Prostate gland (tissue), 2 donors: ENCODE measurements around the gene ASB14. TPM values are rescaled to one million over a fixed set of nuclear protein-coding genes. Genes with fewer than 3 reads are reported as not detected.

Experiments
- DNase-seq: peaks from one replicate; pipeline ENCODE4 v3.0.0-alpha.2; 2019; ENCODE audit warnings: low spot score
- H3K27ac ChIP-seq, 2 donors: fragments of 200-600 bp; sonication (generic); 2 replicates each; pipeline ENCODE4 v1.5.1; 2017 to 2019
- H3K27me3 ChIP-seq: fragments of 200-600 bp; sonication (generic); replicated peaks from 2 replicates; pipeline ENCODE4 v1.5.1; 2019; ENCODE audit not compliant: insufficient read depth
- H3K36me3 ChIP-seq, 2 donors: fragments of 200-600 bp; sonication (generic); 1 replicate in 1 of 2; 2 replicates in 1 of 2; pipeline versions ENCODE4 v1.5.1 to v1.8.1; 2017 to 2019
- H3K4me1 ChIP-seq: fragments of 200-600 bp; sonication (generic); replicated peaks from 2 replicates; pipeline ENCODE4 v1.5.1; 2019
- H3K4me3 ChIP-seq, 2 donors: fragments of 200-600 bp; sonication (generic); 2 replicates each; pipeline ENCODE4 v1.5.1; 2017 to 2019
- H3K9me3 ChIP-seq: fragments of 200-600 bp; sonication (generic); 2 replicates; pipeline ENCODE4 v1.5.1; 2017
- POLR2A ChIP-seq: fragments of 450-650 bp; IDR thresholded peaks from one replicate; pipeline ENCODE4 v1.6.1; 2016; ENCODE audit warnings: antibody characterized with exemption, mild to moderate bottlenecking
- POLR2AphosphoS5 ChIP-seq: sonication (generic); formaldehyde crosslinking; IDR thresholded peaks from one replicate; pipeline ENCODE4 v1.6.1; 2017; ENCODE audit warnings: antibody characterized with exemption
- WGBS: methylation state at CpG from one replicate; pipeline ENCODE4 v1.1.5; 2018; 5-methylcytosine and 5-hydroxymethylcytosine counted together
- intact Hi-C: fragments of 100-400 bp; cut with DNase I; formaldehyde crosslinking; loops from one replicate; pipeline ENCODE4 v1.14.2; 2022
- total RNA-seq, 2 donors: library from RNA; depleted of rRNA; stranded (reverse); fragments of >200 nt; gene quantifications; one replicate each; pipeline ENCODE4 v1.1.0, GENCODE V29; 2016
- TF ChIP-seq, protein P1 (sequence below), 4 experiments: fragments of 200-600 bp in 2 of 4; fragments of 450-650 bp in 2 of 4; sonication (generic) in 2 of 4; IDR thresholded peaks; 1 replicate in 3 of 4; 2 replicates in 1 of 4; pipeline ENCODE4 v1.5.1; 2016 to 2019; ENCODE audit warnings: antibody characterized with exemption in 4 of 4, mild to moderate bottlenecking in 2 of 4, moderate library complexity in 2 of 4

The ASB14 gene
- total RNA-seq, 2 donors from 2014 or later, result not detected

GRCh38 chr3:57278237-57278636, 14.2 kb downstream of the ASB14 start:
- TF ChIP-seq POLR2A (no peak), POLR2AphosphoS5 (no peak)
- TF ChIP-seq, protein P1, sequence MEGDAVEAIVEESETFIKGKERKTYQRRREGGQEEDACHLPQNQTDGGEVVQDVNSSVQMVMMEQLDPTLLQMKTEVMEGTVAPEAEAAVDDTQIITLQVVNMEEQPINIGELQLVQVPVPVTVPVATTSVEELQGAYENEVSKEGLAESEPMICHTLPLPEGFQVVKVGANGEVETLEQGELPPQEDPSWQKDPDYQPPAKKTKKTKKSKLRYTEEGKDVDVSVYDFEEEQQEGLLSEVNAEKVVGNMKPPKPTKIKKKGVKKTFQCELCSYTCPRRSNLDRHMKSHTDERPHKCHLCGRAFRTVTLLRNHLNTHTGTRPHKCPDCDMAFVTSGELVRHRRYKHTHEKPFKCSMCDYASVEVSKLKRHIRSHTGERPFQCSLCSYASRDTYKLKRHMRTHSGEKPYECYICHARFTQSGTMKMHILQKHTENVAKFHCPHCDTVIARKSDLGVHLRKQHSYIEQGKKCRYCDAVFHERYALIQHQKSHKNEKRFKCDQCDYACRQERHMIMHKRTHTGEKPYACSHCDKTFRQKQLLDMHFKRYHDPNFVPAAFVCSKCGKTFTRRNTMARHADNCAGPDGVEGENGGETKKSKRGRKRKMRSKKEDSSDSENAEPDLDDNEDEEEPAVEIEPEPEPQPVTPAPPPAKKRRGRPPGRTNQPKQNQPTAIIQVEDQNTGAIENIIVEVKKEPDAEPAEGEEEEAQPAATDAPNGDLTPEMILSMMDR (IDR thresholded peaks at IDR 0.05), result no peak
- intact Hi-C loops, result no loop called here
- no peak for DNase-seq
- Histone ChIP-seq H3K9me3 (no peaks in the 10 kb centered on the region), H3K4me3 (no peak overlapping the region), H3K27ac (no peak overlapping the region), H3K36me3 (peaks cover 0 to 2% of the 10 kb centered on the region in 2 donors), H3K4me1 (no peaks in the 10 kb centered on the region), H3K27me3 (no peaks in the 10 kb centered on the region)
- 100% methylated on average over 1 of the region's 1 CpG for WGBS

DNA sequence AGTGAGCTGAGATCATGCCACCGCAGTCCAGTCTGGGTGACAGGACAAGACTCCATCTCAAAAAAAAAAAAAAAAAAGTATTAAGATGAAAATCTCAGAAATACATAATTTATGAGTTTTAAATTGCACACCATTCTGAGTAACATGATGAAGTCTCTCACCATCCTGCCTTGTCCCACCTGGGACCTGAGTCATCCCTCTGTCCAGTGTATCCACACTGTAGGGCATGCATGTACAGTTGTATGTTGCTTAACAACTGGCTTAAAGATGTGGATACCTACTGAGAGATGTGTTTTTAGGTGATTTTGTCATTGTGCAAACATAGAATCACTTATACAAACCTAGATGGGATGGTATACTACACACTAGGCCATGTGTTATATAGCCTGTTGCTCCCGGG, 17.1 kb downstream of the ASB14 start:
- Histone ChIP-seq H3K4me1 (no peaks in the 10 kb centered on the region), H3K9me3 (no peaks in the 10 kb centered on the region), H3K4me3 (no peak overlapping the region), H3K27me3 (no peaks in the 10 kb centered on the region), H3K27ac (no peak overlapping the region), H3K36me3 (peaks cover 0 to 2% of the 10 kb centered on the region in 2 donors)
- 98% methylated on average over 2 of the region's 2 CpGs for WGBS
- no peak for DNase-seq
- TF ChIP-seq, protein P1 (IDR thresholded peaks at IDR 0.05), result no peak
- TF ChIP-seq POLR2AphosphoS5 (no peak), POLR2A (no peak)
- intact Hi-C loops, result no loop called here

DNA sequence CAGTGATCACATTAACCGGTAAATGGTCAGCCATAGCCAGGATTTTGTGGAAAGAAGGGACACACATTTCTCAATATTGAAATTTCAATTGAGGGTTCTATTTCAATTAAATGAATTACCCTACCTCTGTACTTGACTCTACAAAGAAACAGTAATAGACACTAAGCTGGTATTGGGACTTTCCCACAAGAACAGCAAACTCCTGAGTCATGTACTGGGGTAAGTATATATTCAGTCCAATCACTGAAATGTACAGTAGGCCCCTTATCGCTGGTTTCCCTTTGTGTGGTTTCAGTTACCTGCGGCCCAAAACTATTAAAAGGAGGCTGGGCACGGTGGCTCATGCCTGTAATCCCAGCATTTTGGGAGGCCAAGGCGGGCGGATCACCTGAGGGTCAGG, 17.6 kb downstream of the ASB14 start:
- H3K4me3 ChIP-seq, result no peak overlapping the region
- 89% methylated on average over 6 of the region's 6 CpGs for WGBS

DNA sequence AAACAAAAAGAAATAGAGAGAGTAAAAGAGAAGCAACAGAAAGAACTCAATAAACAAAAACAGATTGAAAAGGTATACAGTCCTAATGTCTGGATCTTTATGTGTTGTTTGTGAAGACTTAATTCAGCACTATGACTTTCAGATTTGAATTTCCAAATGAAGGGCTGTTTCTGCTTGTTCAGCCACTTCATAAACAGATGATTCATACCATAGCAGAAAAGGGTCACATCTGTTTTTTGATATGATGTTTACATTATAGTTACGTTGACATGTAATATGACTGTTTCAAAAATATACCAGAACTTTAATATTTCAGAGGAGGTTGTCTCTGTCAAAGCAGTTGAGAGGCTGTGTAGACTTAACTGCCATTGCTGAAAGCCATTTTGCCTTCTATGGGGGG, 24.1 kb downstream of the ASB14 start:
- Histone ChIP-seq H3K27ac (no peak overlapping the region), H3K27me3 (no peaks in the 10 kb centered on the region), H3K4me3 (no peak overlapping the region), H3K4me1 (no peaks in the 10 kb centered on the region), H3K9me3 (no peaks in the 10 kb centered on the region), H3K36me3 (peaks cover 2 to 13% of the 10 kb centered on the region in 2 donors)
- 88% methylated on average over 1 of the region's 1 CpG for WGBS
- intact Hi-C loops, result no loop called here
- TF ChIP-seq POLR2AphosphoS5, result no peak
- TF ChIP-seq, protein P1 (IDR thresholded peaks at IDR 0.05), result no peak
- TF ChIP-seq POLR2A, result no peak
- DNase-seq, result no peak

More for the DNA sequence above, 17.6 kb downstream of the ASB14 start:
- no peak overlapping the region for H3K27ac ChIP-seq
- no peak for TF ChIP-seq POLR2A
- TF ChIP-seq, protein P1 (IDR thresholded peaks at IDR 0.05), result no peak
- peaks cover 2 to 4% of the 10 kb centered on the region in 2 donors for H3K36me3 ChIP-seq
- no peaks in the 10 kb centered on the region for H3K27me3 ChIP-seq
- H3K4me1 ChIP-seq, result no peaks in the 10 kb centered on the region
- H3K9me3 ChIP-seq, result no peaks in the 10 kb centered on the region
- intact Hi-C loops, result no loop called here
- no peak for DNase-seq

DNA sequence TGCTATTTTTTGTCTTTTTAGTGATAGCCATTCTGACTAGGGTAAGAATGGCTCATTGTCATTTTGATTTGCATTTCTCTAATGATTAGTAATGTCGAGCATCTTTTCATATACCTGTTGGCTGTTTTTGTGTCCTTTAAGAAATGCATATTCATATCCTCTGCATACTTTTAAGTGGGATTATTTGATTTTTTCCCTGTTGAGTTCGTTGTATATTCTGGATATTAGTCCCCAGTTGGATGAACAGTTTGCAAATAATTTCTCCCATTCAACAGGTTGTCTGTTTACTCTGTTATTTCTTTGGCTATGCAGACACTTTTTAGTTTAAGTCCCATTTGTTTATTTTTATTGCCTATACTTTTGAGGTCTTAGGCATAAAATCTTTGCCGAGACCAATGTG, 30.6 kb downstream of the ASB14 start:
- 95% methylated on average over 3 of the region's 3 CpGs for WGBS

More for the DNA sequence above, 30.6 kb downstream of the ASB14 start:
- H3K9me3 ChIP-seq, result no peaks in the 10 kb centered on the region
- no peaks in the 10 kb centered on the region for H3K27me3 ChIP-seq
- no peak for DNase-seq
- no peak overlapping the region for H3K27ac ChIP-seq
- intact Hi-C loops, result no loop called here
- TF ChIP-seq POLR2AphosphoS5, result no peak
- TF ChIP-seq, protein P1 (IDR thresholded peaks at IDR 0.05), result no peak
- no peak for TF ChIP-seq POLR2A
- no peaks in the 10 kb centered on the region for H3K4me1 ChIP-seq
- no peak overlapping the region for H3K4me3 ChIP-seq
- peaks cover 0 to 4% of the 10 kb centered on the region in 2 donors for H3K36me3 ChIP-seq
